ENCODE measurements around the gene ABCA7. TPM values are rescaled to one million over a fixed set of nuclear protein-coding genes. Genes with fewer than 3 reads are reported as not detected.

The ABCA7 gene
- total and polyA plus RNA-seq, 2 of the 13 experiments (the other 11 are each of a cell fraction or from before 2014, with no cell fraction given): 4.4 to 32.4 TPM

DNA sequence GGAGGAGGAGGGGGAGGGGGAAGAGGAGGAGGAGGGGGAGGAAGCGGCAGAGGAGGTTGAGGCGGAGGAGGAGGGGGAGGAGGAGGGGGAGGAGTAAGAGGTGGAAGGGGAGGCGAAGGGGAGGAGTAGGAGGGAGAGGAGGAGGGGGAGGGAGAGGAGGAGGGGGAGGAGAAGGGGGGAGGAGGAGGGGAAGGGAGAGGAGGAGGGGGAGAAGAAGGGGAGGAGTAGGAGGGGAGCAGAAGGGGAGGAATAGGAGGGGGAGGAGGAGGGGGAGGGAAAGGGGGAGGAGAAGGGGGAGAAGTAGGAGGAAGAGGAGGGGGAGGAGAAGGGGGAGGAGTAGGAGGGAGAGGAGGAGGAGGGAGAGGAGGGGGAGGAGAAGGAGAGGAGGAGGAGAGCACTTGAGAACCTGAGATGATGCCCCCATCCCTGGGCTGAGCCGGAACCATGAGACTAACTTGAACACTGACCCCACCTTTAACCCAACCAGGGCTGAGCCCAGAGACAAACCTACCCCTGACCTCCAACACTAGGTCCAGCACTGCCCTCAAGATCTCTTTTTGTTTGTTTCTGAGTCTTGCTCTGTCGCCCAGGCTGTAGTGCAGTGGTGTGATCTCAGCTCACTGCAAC, 12.6 kb downstream of the ABCA7 start:
- no peak overlapping the region for H2AFZ ChIP-seq (ENCODE audit: low read length)
- BruUV-seq (replicated peaks): no TSS peak
- FAIRE-seq (no peak), DNase-seq (ENCODE audit: low spot score) (no peak), ATAC-seq (no peak)
- 78% methylated on average over 5 of the region's 5 CpGs for WGBS (ENCODE audit: low lambda C conversion rate)
- H3K4me2 ChIP-seq (ENCODE audit: low read depth, low read length): peak overlapping the region; percentile 85; the same call in 1 of the 2 replicates
- intact Hi-C loops (cut with micrococcal nuclease; ENCODE audit: unreplicated experiment) (loop anchor here (10.0 kb wide), 1 partner anchor 52 kb away; the partner anchor contains the start of gene GPX4), in situ Hi-C loops (cut with HindIII; ENCODE audit: extremely low pct_ligation_motif_present, low pct_unique_long_range_greater_than_20kb) (no loop called here)
- peak overlapping the region; percentile 75 for H3K27ac ChIP-seq (ENCODE audit: extremely low read length, insufficient read depth, low read length)
- H3K36me3 ChIP-seq (replicated peaks in 1 of 2; ENCODE audit: control insufficient read depth in 1 of 2, insufficient read depth in 2 of 2, low read length in 2 of 2): peaks cover 9 to 33% of the 10 kb centered on the region in 2 experiments; a peak in 4 of 5 replicates
- TF ChIP-seq, protein P1, sequence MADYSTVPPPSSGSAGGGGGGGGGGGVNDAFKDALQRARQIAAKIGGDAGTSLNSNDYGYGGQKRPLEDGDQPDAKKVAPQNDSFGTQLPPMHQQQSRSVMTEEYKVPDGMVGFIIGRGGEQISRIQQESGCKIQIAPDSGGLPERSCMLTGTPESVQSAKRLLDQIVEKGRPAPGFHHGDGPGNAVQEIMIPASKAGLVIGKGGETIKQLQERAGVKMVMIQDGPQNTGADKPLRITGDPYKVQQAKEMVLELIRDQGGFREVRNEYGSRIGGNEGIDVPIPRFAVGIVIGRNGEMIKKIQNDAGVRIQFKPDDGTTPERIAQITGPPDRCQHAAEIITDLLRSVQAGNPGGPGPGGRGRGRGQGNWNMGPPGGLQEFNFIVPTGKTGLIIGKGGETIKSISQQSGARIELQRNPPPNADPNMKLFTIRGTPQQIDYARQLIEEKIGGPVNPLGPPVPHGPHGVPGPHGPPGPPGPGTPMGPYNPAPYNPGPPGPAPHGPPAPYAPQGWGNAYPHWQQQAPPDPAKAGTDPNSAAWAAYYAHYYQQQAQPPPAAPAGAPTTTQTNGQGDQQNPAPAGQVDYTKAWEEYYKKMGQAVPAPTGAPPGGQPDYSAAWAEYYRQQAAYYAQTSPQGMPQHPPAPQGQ (CRISPR knock-in tag; IDR thresholded peaks at IDR 0.05; ENCODE audit: borderline replicate concordance): no peak
- TF ChIP-seq FOXJ3 (CRISPR knock-in tag; IDR thresholded peaks at IDR 0.05; ENCODE audit: borderline replicate concordance) (no peak), POLR2A (IDR thresholded peaks at IDR 0.05; ENCODE audit: insufficient read depth in 1 of 2, low read depth in 2 of 2, low read length in 2 of 2) (no peak), HDAC6 (IDR thresholded peaks at IDR 0.05; ENCODE audit: low read depth, low read length) (no peak), ZNF263 (CRISPR knock-in tag; IDR thresholded peaks at IDR 0.05) (peak; percentile 66), ZNF121 (CRISPR knock-in tag; IDR thresholded peaks at IDR 0.05) (0 out of 2 replicates have a peak, but pooled peaks have one; percentile 12), AKAP8 (CRISPR knock-in tag; IDR thresholded peaks at IDR 0.05) (no peak), HNRNPK (IDR thresholded peaks at IDR 0.05; ENCODE audit: low read depth, low read length, poor library complexity, severe bottlenecking) (peak; percentile 79), ETV6 (CRISPR knock-in tag; conservative IDR thresholded peaks at IDR 0.05) (no peak)
- TF ChIP-seq, protein P2, sequence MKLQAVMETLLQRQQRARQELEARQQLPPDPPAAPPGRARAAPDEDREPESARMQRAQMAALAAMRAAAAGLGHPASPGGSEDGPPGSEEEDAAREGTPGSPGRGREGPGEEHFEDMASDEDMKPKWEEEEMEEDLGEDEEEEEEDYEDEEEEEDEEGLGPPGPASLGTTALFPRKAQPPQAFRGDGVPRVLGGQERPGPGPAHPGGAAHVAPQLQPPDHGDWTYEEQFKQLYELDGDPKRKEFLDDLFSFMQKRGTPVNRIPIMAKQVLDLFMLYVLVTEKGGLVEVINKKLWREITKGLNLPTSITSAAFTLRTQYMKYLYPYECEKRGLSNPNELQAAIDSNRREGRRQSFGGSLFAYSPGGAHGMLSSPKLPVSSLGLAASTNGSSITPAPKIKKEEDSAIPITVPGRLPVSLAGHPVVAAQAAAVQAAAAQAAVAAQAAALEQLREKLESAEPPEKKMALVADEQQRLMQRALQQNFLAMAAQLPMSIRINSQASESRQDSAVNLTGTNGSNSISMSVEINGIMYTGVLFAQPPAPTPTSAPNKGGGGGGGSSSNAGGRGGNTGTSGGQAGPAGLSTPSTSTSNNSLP (IDR thresholded peaks at IDR 0.05; ENCODE audit: low read depth, low read length): no peak
- TF ChIP-seq, protein P3, sequence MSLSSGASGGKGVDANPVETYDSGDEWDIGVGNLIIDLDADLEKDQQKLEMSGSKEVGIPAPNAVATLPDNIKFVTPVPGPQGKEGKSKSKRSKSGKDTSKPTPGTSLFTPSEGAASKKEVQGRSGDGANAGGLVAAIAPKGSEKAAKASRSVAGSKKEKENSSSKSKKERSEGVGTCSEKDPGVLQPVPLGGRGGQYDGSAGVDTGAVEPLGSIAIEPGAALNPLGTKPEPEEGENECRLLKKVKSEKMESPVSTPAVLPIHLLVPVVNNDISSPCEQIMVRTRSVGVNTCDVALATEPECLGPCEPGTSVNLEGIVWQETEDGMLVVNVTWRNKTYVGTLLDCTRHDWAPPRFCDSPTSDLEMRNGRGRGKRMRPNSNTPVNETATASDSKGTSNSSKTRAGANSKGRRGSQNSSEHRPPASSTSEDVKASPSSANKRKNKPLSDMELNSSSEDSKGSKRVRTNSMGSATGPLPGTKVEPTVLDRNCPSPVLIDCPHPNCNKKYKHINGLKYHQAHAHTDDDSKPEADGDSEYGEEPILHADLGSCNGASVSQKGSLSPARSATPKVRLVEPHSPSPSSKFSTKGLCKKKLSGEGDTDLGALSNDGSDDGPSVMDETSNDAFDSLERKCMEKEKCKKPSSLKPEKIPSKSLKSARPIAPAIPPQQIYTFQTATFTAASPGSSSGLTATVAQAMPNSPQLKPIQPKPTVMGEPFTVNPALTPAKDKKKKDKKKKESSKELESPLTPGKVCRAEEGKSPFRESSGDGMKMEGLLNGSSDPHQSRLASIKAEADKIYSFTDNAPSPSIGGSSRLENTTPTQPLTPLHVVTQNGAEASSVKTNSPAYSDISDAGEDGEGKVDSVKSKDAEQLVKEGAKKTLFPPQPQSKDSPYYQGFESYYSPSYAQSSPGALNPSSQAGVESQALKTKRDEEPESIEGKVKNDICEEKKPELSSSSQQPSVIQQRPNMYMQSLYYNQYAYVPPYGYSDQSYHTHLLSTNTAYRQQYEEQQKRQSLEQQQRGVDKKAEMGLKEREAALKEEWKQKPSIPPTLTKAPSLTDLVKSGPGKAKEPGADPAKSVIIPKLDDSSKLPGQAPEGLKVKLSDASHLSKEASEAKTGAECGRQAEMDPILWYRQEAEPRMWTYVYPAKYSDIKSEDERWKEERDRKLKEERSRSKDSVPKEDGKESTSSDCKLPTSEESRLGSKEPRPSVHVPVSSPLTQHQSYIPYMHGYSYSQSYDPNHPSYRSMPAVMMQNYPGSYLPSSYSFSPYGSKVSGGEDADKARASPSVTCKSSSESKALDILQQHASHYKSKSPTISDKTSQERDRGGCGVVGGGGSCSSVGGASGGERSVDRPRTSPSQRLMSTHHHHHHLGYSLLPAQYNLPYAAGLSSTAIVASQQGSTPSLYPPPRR (CRISPR knock-in tag; IDR thresholded peaks at IDR 0.05; ENCODE audit: borderline replicate concordance): no peak
- peaks cover 24% of the 10 kb centered on the region for H3K4me1 ChIP-seq (ENCODE audit: insufficient read depth, low read length)
- H3K9me3 ChIP-seq (ENCODE audit: low read length): no peaks in the 10 kb centered on the region
- peak overlapping the region in 1 of 3 experiments; percentile 64; a peak in 2 of 6 replicates for H3K4me3 ChIP-seq (replicated peaks in 1 of 3; ENCODE audit: insufficient read depth in 1 of 3, low read depth in 2 of 3, low read length in 3 of 3)
- H3K79me2 ChIP-seq (ENCODE audit: insufficient read depth, low read length): no peaks in the 10 kb centered on the region
- H3K27me3 ChIP-seq (ENCODE audit: control insufficient read depth in 1 of 2, insufficient read depth in 2 of 2, low read length in 2 of 2): no peaks in the 10 kb centered on the region
- H4K20me1 ChIP-seq (ENCODE audit: insufficient read depth, low read length): no peaks in the 10 kb centered on the region
- no peak overlapping the region for H3K9ac ChIP-seq (ENCODE audit: insufficient read depth, low read depth, low read length)
- ChIA-PET POLR2A (interaction anchor here (0.8 to 1.9 kb wide), 6 partner anchors 11 to 50 kb away, joined by 3 to 9 read pairs (median 6); partner anchors contain the start of gene ARHGAP45), CTCF (ENCODE audit: low intra/inter-chr PET ratio, low total read pairs) (no interaction called here)

Data from HepG2 (cell line).